ENCODE measurements around the gene LYPD3. TPM values are rescaled to one million over a fixed set of nuclear protein-coding genes. Genes with fewer than 3 reads are reported as not detected.

The LYPD3 gene
- polyA plus RNA-seq, 1 donor (not counting 4 experiments of a cell fraction or from before 2014, with no cell fraction given) = 163 TPM

DNA sequence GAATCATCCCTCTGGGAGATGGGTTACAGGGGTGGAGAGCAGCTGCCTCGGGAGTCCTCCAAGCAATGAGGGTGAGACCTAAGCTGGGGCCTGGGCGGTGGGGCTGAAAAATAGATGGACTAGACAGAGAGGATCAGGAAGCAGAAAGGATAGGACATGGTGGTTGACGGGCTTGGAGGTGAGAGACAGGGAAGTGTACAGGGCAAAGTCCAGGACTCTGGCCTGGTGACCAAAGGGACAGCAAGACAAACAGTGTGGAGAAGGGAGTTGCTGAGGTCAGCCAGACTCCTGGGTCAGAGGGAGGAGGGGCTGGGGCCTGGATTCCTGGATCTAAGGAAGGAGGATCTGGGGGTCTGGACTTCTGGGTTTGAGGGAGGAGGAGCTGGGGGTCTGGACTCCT lies 33.6 kb upstream of the LYPD3 start:
- no peak overlapping the region for H3K4me2 ChIP-seq (ENCODE audit: control insufficient read depth, extremely low read depth, insufficient read depth, low read depth, low read length)
- H3K4me1 ChIP-seq (ENCODE audit: control insufficient read depth, extremely low read depth, insufficient read depth, low read length) = peaks cover 8% of the 10 kb centered on the region
- H3K27me3 ChIP-seq (ENCODE audit: control insufficient read depth, extremely low read depth, insufficient read depth, low read length) = no peaks in the 10 kb centered on the region
- H3K9me1 ChIP-seq (ENCODE audit: control insufficient read depth, extremely low read depth, insufficient read depth, low read length) = no peaks in the 10 kb centered on the region
- H3K36me3 ChIP-seq (ENCODE audit: control insufficient read depth in 2 of 2, extremely low read depth in 1 of 2, insufficient read depth in 2 of 2, low read length in 2 of 2) = peaks cover 20 to 26% of the 10 kb centered on the region in 2 experiments
- no peak overlapping the region for H3K27ac ChIP-seq (ENCODE audit: control insufficient read depth, insufficient read depth, low read length)
- H4K20me1 ChIP-seq (ENCODE audit: control insufficient read depth, extremely low read depth, insufficient read depth, low read length) = no peaks in the 10 kb centered on the region
- TF ChIP-seq EZH2 (IDR thresholded peaks at IDR 0.05; ENCODE audit: low read length) = no peak
- TF ChIP-seq, protein P1, sequence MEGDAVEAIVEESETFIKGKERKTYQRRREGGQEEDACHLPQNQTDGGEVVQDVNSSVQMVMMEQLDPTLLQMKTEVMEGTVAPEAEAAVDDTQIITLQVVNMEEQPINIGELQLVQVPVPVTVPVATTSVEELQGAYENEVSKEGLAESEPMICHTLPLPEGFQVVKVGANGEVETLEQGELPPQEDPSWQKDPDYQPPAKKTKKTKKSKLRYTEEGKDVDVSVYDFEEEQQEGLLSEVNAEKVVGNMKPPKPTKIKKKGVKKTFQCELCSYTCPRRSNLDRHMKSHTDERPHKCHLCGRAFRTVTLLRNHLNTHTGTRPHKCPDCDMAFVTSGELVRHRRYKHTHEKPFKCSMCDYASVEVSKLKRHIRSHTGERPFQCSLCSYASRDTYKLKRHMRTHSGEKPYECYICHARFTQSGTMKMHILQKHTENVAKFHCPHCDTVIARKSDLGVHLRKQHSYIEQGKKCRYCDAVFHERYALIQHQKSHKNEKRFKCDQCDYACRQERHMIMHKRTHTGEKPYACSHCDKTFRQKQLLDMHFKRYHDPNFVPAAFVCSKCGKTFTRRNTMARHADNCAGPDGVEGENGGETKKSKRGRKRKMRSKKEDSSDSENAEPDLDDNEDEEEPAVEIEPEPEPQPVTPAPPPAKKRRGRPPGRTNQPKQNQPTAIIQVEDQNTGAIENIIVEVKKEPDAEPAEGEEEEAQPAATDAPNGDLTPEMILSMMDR (optimal IDR thresholded peaks at IDR 0.05 in 1 of 3, IDR thresholded peaks at IDR 0.05 in 1 of 3, conservative IDR thresholded peaks at IDR 0.05 in 1 of 3; ENCODE audit: extremely low read depth in 1 of 3, insufficient read depth in 2 of 3, low read length in 3 of 3) = no peak
- dilution Hi-C loops (cut with MboI; ENCODE audit: extremely low pct_ligation_motif_present, low sequenced_read_pairs) = no loop called here
- FAIRE-seq (no peak), DNase-seq (ENCODE audit: low read depth, low spot score) (no peak)
- H3K4me3 ChIP-seq (ENCODE audit: control insufficient read depth in 2 of 3, extremely low read depth in 1 of 3, insufficient read depth in 2 of 3, low read depth in 1 of 3, low read length in 3 of 3) = no peak overlapping the region
- no peak overlapping the region for H3K9ac ChIP-seq (ENCODE audit: control insufficient read depth, extremely low read depth, insufficient read depth, low read length)
- no peak overlapping the region for H2AFZ ChIP-seq (ENCODE audit: control insufficient read depth, low read length)
- peaks cover 13% of the 10 kb centered on the region for H3K79me2 ChIP-seq (ENCODE audit: control insufficient read depth, insufficient read depth, low read length)
- H3K9me3 ChIP-seq (ENCODE audit: control insufficient read depth, low read depth, low read length) = no peaks in the 10 kb centered on the region

DNA sequence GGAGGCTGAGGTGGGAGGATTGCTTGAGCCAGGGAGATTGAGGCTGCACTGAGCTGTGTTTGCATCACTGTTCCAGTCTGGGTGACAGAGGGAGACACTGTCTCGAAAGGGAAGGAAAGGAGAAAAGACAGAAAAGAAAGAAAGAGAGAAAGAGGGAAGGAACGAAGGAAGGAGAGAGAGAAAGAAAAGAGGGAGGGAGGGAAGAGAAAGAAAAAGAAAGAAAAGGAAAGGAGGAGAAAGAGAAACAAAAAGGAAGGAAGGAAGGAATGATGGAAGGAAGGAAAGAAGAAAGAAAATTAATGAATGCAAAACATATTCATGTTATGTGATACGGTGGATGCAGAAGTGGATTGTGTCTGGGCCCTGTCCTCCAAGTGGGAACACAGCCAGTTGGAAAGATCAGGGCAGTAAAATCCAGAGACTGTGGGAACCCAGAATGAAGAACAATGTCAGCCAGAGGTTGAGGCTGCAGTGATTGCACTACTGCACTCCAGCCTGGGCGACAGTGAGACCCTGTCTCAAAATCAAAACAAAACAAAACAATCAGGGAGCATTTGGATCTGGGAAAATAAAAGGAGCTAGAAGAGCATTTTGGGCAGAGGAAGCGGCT lies 32.9 kb upstream of the LYPD3 start:
- Histone ChIP-seq H4K20me1 (ENCODE audit: control insufficient read depth, extremely low read depth, insufficient read depth, low read length) (no peaks in the 10 kb centered on the region), H3K4me2 (ENCODE audit: control insufficient read depth, extremely low read depth, insufficient read depth, low read depth, low read length) (no peak overlapping the region), H3K27me3 (ENCODE audit: control insufficient read depth, extremely low read depth, insufficient read depth, low read length) (no peaks in the 10 kb centered on the region), H3K9me3 (ENCODE audit: control insufficient read depth, low read depth, low read length) (no peaks in the 10 kb centered on the region), H3K79me2 (ENCODE audit: control insufficient read depth, insufficient read depth, low read length) (peaks cover 10% of the 10 kb centered on the region), H3K9me1 (ENCODE audit: control insufficient read depth, extremely low read depth, insufficient read depth, low read length) (no peaks in the 10 kb centered on the region), H3K27ac (ENCODE audit: control insufficient read depth, insufficient read depth, low read length) (no peak overlapping the region), H3K9ac (ENCODE audit: control insufficient read depth, extremely low read depth, insufficient read depth, low read length) (no peak overlapping the region), H2AFZ (ENCODE audit: control insufficient read depth, low read length) (no peak overlapping the region), H3K4me3 (ENCODE audit: control insufficient read depth in 2 of 3, extremely low read depth in 1 of 3, insufficient read depth in 2 of 3, low read depth in 1 of 3, low read length in 3 of 3) (no peak overlapping the region), H3K4me1 (ENCODE audit: control insufficient read depth, extremely low read depth, insufficient read depth, low read length) (peaks cover 8% of the 10 kb centered on the region), H3K36me3 (ENCODE audit: control insufficient read depth in 2 of 2, extremely low read depth in 1 of 2, insufficient read depth in 2 of 2, low read length in 2 of 2) (peaks cover 20 to 26% of the 10 kb centered on the region in 2 experiments)
- DNase-seq (ENCODE audit: low read depth, low spot score) (no peak), FAIRE-seq (no peak)
- dilution Hi-C loops (cut with MboI; ENCODE audit: extremely low pct_ligation_motif_present, low sequenced_read_pairs) = no loop called here
- no peak for TF ChIP-seq EZH2 (IDR thresholded peaks at IDR 0.05; ENCODE audit: low read length)
- TF ChIP-seq, protein P1 (optimal IDR thresholded peaks at IDR 0.05 in 1 of 3, IDR thresholded peaks at IDR 0.05 in 1 of 3, conservative IDR thresholded peaks at IDR 0.05 in 1 of 3; ENCODE audit: extremely low read depth in 1 of 3, insufficient read depth in 2 of 3, low read length in 3 of 3) = no peak

Data from keratinocyte (primary cell).